Activated CD8-positive, alpha-beta memory T cell treated with anti-CD3 and anti-CD28 coated beads for 1 hour (primary cell): Measurements from ENCODE around the gene DPEP2NB.
"Not testable (repeated sequence)": the region's sequence is repeated elsewhere in the genome, so short reads cannot be mapped to it uniquely, and the experiment has no call there.

ENCODE experiments used
- DNase-seq, 2 donors: peaks; one replicate each; pipeline ENCODE4 v3.0.0-alpha.2; 2020; ENCODE audit warnings: low read depth in 1 of 2; ENCODE audit errors: extremely low read depth in 1 of 2

Gene DPEP2NB

GRCh38 chr16:68019167-68019680, 3.5 kb upstream of the DPEP2NB start:
- DNase-seq: no peak

GRCh38 chr16:68013440-68013839, 2.3 kb downstream of the DPEP2NB start:
- no peak for DNase-seq

GRCh38 chr16:68009872-68010271, 5.8 kb downstream of the DPEP2NB start:
- not testable (repeated sequence) for DNase-seq

GRCh38 chr16:68009157-68009735, 6.5 kb downstream of the DPEP2NB start:
- DNase-seq: no peak

GRCh38 chr16:68005786-68006286, 9.9 kb downstream of the DPEP2NB start:
- no peak for DNase-seq

- DNase-seq: no peak
Measured at GRCh38 chr16:68005211-68005610, 10.5 kb downstream of the DPEP2NB start.

- no peak for DNase-seq
Measured at GRCh38 chr16:68003031-68003430, 12.7 kb downstream of the DPEP2NB start.

GRCh38 chr16:68000450-68000849, 15.3 kb downstream of the DPEP2NB start:
- DNase-seq: no peak

GRCh38 chr16:67999985-68000384, 15.7 kb downstream of the DPEP2NB start:
- no peak for DNase-seq

GRCh38 chr16:67998779-67999688, 16.7 kb downstream of the DPEP2NB start, which contains the start of gene DPEP2:
DPEP2 (minus strand) TSS chr16:67999484; CDS start chr16:67993212, 6,272 bp downstream.
- DNase-seq: not testable (repeated sequence)

- DNase-seq: not testable (repeated sequence)
Measured at GRCh38 chr16:67998231-67998778, 17.4 kb downstream of the DPEP2NB start.

- DNase-seq: no peak
Measured at GRCh38 chr16:67996666-67997065, 19.0 kb downstream of the DPEP2NB start.

- no peak for DNase-seq
Measured at GRCh38 chr16:67995423-67995822, 20.3 kb downstream of the DPEP2NB start.

- not testable (repeated sequence) for DNase-seq
Measured at GRCh38 chr16:67994040-67994408, 21.7 kb downstream of the DPEP2NB start.

GRCh38 chr16:67993207-67994039, 22.3 kb downstream of the DPEP2NB start:
- DNase-seq: peak; percentile 52 to 72

- DNase-seq: no peak
Measured at GRCh38 chr16:67992661-67993206, 23.0 kb downstream of the DPEP2NB start.

- DNase-seq: no peak
Measured at GRCh38 chr16:67990018-67990386, 25.7 kb downstream of the DPEP2NB start.

- no peak for DNase-seq
Measured at GRCh38 chr16:67989322-67990017, 26.2 kb downstream of the DPEP2NB start.

- no peak for DNase-seq
Measured at GRCh38 chr16:67988675-67989074, 27.0 kb downstream of the DPEP2NB start.
